GM21515 (cell line): Measurements from ENCODE around the gene CRYGN.
A peak's percentile ranks its signal among the peaks of the same experiment; 100 is the strongest.

Experiments
- ATAC-seq: cut with Tn5 transposase; IDR thresholded peaks from one replicate; pipeline ENCODE4 v1.9.1; 2021; ENCODE audit not compliant: unreplicated experiment

The CRYGN gene

DNA sequence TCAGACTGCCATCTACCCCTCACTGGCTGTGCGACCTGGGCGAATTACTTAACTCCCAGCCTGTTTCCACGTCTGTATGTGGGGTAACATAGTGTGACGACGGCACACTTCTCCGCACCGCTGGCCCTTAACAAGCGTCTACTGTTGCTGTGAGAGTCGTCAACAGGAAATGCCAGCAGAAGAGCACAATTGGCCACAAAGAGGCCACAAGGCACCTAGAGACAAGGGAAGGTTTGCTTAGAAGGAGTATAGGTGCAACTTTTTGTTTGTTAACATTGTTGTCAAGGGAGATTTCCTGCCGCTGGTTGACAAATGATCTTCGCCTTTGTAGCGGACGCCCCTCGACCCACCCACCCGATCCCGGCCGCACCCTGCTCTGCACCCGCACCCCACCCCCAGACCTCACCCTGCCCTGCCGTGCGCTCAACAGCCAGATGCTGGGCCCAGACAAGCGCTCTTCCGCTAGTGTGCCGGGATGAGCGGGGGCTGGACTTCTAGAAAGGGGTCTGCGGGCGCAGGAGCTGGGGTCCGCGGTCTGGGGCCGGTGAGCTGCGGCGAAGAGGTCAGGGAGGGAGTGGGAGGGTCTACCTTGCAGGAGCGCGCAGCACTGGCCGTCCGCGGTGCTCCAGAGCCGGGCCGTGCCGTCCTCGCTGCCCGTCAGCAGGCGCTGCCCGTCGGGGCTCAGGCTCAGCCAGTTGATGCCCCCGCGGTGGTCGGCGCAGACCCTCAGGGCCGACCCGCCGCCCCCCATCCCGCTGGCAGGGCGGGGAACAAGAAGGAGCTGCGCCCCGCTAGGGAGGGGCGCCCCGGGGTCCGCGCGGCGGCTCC lies 30.9 kb downstream of the CRYGN start:
- ATAC-seq, result no peak

DNA sequence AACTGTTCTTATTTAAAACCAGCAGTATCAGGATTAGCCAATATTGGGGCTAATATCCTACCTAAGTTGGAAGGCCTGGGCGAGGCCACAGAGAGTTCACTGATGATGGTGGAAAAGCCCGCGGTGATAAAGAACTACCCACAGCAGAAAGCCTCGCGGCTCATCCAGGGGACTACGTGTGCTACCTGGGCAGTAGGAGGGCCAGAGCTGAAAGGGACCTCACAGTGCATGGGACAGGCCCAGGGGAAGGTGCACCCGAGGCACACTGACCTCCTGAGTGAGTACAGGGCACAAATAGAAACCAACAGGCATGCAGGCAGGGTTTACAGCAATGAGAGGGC lies 31.5 kb downstream of the CRYGN start:
- no peak for ATAC-seq

DNA sequence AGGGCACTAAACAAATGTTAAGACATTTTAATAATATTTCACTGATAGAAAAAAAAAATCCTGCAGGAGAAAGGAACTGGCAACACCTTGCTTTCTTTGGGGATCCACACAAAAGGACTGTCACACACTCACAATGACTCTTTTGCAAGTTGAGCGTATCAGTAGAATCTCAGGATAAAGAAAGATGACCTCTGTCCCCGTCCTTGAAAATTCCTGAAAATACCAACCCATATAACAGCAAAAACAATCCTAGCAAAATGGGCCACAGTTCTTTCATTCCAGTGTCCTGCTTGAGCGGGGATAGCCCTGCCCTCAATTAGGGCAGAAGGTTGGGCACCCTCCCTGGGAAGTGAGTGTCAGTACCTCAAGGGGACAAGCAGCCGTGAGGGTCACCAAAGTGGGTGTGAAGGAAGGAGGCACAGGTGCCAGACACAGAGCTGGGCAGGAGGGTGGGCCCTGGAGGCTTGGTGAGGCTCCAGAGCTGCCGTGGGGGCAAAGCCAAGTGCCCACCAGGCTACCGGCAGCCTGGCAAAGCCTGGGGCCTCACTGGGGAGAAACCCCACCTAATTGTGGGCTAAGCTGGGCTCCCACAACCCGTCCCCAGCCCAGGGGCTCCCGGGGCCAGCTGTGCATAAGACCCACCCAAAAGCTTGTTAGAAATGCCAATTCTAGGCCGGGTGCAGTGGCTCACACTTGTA lies 32.9 kb downstream of the CRYGN start:
- no peak for ATAC-seq

DNA sequence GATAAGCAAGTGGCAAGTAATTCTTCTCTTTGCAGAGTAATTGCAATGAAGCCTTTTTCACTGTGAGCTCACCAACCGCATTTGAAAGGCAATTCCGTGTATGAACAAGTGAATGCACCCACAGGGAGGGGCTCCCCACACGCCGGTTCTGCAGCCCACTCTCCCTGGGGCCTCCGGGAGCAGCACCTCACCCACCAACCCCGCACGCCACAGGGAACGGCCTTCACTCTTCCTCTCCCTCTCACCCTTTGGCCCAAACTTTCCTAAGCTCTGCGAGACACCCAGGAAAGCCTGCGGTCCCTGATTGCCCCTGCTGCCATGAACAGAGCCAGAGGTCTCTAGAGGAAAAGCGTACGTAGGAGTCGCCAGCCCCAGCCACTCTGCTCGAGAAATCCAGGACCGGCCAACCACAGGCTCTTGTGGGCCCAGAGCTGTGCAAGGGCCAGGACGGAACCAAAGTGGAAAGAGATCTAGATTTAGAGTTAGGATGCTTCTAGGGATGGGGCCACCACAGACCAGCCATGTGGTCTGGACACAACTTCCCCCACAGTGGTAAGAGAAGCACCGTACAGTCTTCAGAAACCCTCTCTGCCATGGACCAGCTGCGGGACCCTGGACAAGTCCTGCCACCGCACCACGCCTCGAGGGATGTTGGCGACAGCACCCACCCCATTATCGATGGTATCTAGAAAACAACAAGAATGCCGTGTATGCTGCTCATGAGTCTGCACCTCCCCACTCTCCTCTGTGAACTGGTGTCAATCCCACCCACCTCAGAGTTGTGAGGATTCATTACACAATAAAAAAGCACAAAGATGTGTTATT lies 33.7 kb downstream of the CRYGN start:
- no peak for ATAC-seq

DNA sequence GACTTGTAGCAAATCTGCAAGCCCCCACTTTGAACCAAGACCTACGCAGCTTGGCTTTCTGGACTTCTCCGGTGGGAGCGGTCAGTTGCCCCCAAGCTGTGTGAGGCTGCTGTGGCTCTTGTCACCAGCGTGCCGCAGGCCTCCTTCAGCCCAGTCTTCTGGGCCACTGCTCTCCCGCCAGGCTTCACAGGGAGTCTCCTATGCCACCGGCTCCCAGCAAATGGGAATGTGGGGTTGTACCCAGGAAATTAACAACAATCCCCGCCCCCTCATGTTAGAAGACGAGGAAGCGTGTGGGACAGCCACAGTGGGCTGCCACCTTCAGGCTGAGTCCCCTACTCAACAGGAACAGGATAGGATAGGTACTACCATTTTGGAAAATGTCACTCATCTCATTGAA lies 34.4 kb downstream of the CRYGN start:
- no peak for ATAC-seq

DNA sequence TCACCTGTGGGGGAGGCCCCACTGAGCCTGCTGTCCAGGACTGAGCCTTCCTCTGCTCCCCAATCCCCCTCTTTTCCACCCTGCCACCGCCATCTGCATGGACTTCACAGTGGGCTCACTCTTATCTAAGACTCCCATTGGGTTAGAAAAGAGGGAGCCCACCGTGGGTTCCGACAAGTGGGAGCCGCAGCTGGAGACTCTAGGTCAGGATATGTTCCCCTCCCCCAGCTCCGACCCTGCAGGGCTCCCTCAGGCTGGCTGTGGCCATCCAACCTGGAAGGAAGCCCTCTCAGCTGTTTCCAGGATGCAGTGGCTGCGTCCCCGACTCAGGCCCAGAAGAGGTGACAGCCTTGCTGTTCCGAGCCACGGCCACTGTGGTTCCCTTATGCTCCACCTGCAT lies 34.9 kb downstream of the CRYGN start:
- ATAC-seq, result no peak

DNA sequence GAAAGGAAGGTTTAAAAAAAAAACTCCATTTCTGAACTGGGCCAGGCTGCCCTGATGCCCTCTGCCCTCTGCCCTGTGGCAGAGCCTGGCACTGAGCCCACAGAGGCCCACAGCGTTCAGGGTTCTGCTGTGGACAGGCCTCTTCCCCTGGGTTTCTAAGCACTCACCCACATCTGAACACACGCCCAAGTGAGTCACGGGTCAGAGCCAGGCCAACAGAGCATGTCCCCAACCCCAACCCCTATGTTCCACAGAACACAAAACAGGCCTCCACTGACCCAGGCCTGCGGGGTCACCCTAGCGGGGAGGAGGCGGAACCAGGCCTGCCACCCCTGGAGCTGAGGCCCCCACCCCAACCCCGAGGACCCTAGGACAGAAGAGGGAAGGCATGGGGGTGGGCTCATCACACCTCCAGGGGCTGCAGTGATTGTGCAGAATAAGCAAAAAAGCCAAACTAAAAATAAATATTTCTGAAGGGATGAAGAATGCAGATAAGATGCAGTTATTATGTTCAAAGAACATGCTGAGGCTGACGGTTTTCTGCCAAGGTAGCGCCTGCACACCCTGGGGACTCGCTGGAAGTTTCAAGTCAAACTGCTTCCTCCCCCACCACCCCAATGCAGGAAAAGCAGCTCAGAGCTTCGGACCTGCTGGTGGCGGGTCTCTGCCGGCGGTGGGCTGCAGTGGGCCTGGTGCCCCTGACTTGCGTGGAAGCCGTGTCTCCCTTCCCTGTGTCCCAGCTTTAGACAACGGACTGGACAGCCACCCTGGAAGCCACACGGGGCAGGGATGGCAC lies 35.5 kb downstream of the CRYGN start:
- ATAC-seq, result no peak

DNA sequence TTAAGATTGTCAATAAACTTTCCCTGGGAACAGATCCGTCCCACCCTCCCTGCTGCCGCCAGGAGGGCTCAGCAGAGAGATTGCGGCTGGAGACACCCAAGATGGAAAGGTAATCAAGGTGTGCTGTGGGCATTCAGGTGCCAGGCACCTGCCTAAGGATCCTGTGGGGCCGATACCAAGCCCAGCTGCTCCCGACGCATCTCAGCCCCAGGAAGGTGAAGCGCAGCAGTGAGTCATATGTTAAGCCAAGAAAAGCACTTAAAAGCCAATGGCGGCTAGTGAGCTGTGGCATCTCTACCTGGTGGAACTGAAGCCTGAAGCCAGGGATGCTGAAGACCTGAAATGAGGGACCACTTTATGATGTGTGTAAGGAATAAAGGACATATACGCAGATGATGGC lies 36.2 kb downstream of the CRYGN start:
- ATAC-seq, result no peak

DNA sequence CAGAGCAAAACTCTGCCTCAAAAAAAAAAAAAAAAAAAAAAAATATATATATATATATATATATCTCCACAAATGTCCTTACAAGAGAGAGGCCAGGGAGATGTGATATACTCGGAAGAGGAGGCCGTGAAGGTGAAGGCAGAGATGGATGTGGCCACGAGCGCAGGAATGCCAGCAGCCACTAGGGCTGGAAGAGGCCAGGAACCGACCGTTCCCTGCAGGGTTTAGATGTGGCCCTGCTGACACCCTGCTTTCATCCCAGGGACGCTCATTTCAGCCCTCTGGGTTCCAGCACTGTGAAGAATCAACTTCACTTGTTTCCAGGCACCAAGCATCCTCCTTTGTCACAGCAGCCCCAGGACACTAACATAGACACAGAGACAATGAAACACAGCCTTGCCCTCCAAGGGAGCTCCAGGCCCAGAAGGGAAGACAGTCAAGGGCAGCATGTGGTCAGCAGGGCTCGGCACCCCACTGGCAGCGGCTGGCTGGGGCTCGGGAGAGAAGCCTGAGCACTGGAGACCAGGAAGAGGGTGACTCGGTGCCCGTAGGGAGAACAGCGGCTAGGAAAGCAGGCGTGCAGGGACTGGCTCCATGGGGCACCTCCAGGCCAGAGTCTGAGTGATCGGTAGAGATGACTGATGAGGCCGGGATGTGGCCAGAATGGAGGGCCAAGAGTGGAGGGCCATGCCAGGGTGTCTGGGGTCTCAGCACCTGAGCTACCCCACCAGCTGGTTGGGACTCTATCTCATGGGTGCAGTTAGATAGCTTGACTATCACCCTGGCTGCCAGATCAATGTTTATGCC lies 37.7 kb downstream of the CRYGN start:
- ATAC-seq, result no peak

DNA sequence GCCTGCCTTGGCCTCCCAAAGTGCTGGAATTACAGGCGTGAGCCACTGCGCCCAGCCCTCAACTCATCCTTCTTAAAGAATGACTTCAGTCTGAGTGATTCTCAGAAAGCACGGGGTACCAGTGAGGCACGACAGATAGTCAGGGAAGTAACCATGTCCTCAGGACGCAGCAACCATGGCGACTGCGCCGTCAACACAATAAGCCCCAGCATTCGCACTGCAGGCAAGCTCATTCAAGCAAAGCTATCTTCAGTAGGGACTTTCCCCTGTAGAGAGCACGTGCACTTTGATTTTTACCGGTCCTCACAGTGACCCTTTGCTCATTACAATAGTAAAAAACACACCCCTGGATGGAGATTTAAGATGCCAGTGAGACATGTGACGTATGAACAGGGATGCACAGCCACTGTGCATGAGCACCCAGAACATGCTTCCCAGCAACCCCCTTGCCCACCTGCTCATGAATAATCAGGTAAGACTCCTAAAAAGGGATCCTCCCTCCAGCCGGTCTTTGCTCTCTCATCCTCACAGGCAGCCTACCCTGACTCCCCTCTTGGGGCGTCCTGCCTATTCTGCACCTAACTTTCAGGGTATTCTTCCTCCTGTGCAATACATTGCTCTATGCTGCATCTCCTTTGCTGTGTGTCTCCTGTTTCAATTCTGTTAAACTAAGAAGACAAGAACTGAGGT lies 39.2 kb downstream of the CRYGN start:
- peak; percentile 62 for ATAC-seq

DNA sequence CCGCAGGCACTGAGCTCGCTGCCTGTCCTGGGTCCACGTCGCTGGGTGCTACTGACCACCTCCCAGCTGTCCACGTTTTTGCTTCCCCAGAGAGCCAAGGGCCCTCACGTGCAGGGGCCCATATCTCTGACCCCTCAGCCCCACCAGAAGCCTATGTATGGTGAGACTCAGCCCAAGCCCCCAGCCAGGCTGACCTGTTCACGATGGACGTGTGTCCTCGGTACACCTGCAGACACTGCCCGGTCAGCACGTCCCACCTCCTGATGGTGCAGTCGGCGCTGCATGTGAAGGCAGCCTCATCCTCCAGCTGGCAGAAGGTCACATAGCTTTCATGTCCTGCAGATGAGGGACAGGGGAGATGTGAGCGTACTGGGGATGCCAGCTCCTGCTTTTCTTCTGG lies 40.0 kb downstream of the CRYGN start:
- no peak for ATAC-seq

DNA sequence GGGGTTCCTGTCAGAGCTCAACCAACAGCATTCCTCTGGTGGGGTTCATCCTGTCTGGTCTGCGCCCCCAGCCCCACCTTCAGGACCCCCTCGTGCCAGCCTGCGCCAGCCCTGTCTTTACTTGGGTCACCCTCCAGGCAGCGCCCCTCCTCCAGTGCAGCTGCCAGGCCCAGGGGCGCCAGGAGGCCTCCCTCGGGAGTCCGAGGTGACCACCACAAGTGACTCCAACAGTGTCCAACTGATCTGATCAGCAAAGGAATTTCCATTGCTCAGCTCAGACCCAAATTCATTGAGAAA lies 40.7 kb downstream of the CRYGN start:
- no peak for ATAC-seq

DNA sequence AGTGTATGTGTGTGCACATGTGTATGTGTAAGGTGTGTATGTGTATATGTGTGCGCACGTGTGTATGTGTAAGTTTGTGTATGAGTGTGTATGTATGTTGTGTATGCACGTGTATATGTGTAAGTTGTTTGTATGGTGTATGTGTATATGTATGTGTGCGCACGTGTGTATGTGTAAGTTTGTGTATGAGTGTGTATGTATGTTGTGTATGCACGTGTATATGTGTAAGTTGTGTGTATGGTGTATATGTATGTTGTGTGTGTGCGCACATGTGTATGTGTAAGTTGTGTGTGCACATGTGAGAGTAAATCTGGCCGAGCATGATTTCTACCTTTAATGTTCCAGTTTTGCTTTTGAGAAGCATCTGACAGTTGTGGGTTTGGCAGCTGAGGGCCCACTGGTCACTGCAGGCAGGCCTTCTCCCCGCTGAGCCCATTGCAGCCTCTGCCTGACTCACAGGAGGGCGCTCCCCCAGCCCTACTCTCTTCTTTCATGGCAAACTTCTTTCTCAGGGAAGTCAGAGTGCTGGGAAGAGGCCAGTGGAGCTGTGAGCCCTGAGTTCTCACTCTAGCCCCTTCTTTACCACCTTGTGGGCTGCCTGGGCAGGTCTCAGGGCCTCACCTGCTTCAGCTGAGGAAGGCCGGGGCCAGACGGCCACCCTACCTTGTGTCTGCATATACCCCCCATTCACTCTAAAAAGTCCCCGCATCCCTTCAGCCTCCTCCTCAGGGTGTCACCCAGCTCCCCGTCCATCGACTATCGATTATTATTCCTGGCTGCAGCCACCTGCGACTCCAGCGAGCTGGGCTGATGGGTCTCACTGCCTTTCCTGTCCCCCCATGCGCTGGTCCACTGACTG lies 41.3 kb downstream of the CRYGN start:
- no peak for ATAC-seq

DNA sequence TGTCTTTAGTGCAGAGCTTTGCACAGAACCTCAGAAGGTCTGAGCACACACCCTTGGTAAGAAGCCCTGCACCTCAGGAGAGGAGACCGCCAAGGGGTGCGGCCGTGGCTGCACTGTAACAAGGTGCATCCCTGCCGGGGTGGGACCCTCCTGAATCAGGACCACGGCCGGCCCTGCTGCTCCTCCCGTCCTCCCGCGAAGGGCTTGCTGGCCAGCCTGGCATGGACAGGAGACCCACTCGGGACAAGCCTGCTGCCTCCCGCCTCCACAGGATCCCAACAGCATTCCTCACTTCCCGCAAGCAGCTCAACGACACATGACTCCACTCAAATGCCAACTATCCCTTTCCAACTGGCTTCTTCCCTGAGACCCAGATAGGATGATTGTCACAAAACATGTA lies 42.9 kb downstream of the CRYGN start:
- ATAC-seq, result no peak

DNA sequence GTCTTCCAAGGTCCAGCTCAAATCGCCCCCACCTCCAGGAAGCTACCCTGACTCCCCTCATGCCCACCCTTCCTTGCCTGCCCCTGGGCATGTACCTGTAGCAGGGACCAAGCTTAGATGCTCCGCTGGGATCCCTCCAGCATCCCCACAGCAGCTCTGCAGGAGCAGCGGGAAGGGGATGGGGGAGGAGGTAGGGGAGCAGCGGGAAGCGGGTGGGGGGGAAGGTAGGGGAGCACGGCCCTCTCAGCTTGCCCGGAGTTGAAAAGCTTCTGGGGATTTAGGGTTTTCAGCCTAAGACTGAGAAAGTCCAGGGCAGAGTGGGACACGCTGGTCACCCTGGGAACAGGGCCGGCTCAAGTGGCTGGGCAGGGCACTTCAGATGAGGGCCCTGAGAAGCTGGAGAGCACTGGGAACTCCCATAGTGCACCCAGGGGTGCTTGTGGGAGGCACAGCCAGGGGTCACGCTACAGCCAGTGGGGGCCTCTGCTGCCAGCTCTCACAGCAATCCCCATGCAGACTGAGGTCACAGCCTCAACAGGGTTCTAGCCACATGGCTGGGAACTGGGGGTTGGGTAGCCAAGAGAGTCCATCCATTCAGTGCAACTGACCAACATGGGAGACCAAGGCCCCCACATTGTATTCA lies 43.5 kb downstream of the CRYGN start:
- no peak for ATAC-seq

DNA sequence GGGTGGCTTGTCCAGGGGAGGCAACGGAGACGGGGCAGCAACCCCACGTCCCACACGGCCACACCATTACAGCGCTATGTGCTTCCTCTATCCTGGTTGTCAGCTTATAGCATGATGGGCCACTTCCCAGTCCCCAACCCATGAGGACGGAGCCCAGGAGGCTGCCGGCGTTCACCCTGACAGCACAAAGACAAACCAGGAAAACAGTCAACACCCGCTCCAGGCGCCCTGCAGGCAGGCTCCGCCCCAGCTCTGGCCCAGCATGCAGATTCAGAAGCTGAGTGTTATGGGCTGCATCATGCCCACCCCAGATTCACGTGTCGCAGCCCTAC lies 44.9 kb downstream of the CRYGN start:
- no peak for ATAC-seq

DNA sequence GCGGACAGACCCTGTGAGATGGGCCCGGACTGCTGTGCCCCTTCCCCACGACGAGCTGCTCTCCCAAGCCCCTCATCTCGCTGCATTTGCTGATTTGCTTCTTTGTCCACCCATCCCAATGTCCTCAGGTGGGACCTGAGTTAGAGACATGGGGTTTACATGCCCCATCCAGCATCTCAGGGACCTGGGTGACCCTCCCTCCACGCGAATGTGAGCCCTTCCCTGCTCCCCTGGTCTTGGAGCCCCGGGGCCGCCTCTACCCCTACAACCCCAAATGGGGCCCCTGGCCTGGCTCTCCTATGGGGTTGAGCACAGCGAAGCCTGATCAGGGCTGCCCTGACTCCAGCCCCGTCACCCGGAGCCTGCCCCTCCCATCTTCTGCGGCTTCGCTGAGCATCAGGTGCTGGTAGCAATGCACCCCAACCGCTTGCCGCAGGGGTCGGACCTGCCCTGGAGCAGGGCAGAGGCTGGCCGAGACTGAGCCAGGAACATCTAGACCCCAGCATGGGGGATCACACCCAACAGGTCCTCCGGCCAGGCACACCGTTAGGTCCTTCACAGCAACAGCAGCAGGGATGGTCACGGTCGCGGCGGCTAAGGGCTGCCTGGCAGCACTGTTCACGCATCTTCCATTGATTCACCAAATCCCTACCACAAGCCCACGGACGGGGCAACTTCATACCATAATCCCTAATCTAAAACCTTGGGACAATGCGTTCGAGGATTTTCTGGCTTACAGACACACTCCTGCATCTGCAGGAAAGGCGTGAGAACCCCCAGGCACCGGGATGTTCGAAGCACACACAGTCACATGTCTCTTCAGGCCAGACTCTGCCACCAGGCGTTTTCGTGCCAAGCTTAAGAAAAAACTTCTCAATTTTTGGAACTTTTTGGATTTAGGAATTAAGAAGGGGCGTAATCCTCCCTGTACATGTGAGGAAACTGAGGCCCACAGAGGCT lies 45.6 kb downstream of the CRYGN start:
- no peak for ATAC-seq
